Neural crest cell (in vitro differentiated cells): ENCODE results near the gene MARK4. TPM values are rescaled to one million over a fixed set of nuclear protein-coding genes. Genes with fewer than 3 reads are reported as not detected.
"Not testable (repeated sequence)": the region's sequence is repeated elsewhere in the genome, so short reads cannot be mapped to it uniquely, and the experiment has no call there.

Source experiments
- DNase-seq: peaks from one replicate; pipeline ENCODE4 v3.0.0; 2021; ENCODE audit warnings: low read depth, mixed read lengths, low spot score
- H3K27ac Mint-ChIP-seq: one replicate; pipeline ENCODE4 v1.8.0; 2021; ENCODE audit warnings: mild to moderate bottlenecking, mixed read lengths; ENCODE audit not compliant: unreplicated experiment
- H3K27me3 Mint-ChIP-seq: 2 replicates; pipeline ENCODE4 v1.8.0; 2021; ENCODE audit warnings: low read depth, mild to moderate bottlenecking, mixed read lengths
- H3K36me3 Mint-ChIP-seq: 2 replicates; pipeline ENCODE4 v1.8.0; 2021; ENCODE audit warnings: low read depth, mild to moderate bottlenecking, mixed read lengths
- H3K4me1 Mint-ChIP-seq: 2 replicates; pipeline ENCODE4 v1.8.0; 2021; ENCODE audit warnings: mixed read lengths
- H3K4me3 Mint-ChIP-seq: one replicate; pipeline ENCODE4 v1.8.0; 2021; ENCODE audit warnings: mild to moderate bottlenecking, mixed read lengths
- H3K9me3 Mint-ChIP-seq: 2 replicates; pipeline ENCODE4 v1.8.0; 2021; ENCODE audit warnings: mixed read lengths
- CTCF ChIP-seq: fragments of 200-600 bp; sonication (generic); conservative IDR thresholded peaks from 2 replicates; pipeline ENCODE4 v1.5.0; 2021; ENCODE audit warnings: antibody characterized with exemption, mild to moderate bottlenecking
- total RNA-seq: library from RNA; stranded (reverse); gene quantifications from 2 replicates; pipeline ENCODE4 v1.2.1, GENCODE V29; 2021

MARK4 gene
- total RNA-seq, 1 donor from 2014 or later = 59.8 TPM

- DNase-seq = no peak
- Mint-ChIP-seq H3K4me1 (no peaks in the 10 kb centered on the region), H3K9me3 (no peaks in the 10 kb centered on the region), H3K27ac (peak overlapping the region; percentile 35), H3K36me3 (peaks cover 2% of the 10 kb centered on the region), H3K4me3 (no peak overlapping the region), H3K27me3 (no peaks in the 10 kb centered on the region)
- TF ChIP-seq CTCF = no peak
Observed at GRCh38 chr19:45265375-45265774, 14.3 kb downstream of the MARK4 start.

- no peak for DNase-seq
- Mint-ChIP-seq H3K36me3 (peaks cover 2% of the 10 kb centered on the region), H3K4me3 (no peak overlapping the region), H3K27me3 (no peaks in the 10 kb centered on the region), H3K9me3 (no peaks in the 10 kb centered on the region), H3K4me1 (no peaks in the 10 kb centered on the region), H3K27ac (no peak overlapping the region)
- TF ChIP-seq CTCF = no peak
Observed at GRCh38 chr19:45267296-45267695, 16.2 kb downstream of the MARK4 start.

GRCh38 chr19:45269939-45270338 is 18.9 kb downstream of the MARK4 start:
- not testable (repeated sequence) for H3K27me3 Mint-ChIP-seq, DNase-seq, H3K36me3 Mint-ChIP-seq, H3K4me3 Mint-ChIP-seq, H3K9me3 Mint-ChIP-seq, H3K27ac Mint-ChIP-seq, H3K4me1 Mint-ChIP-seq

- Mint-ChIP-seq H3K9me3 (no peaks in the 10 kb centered on the region), H3K4me3 (no peak overlapping the region), H3K4me1 (peaks cover 4% of the 10 kb centered on the region), H3K36me3 (peaks cover 7% of the 10 kb centered on the region), H3K27me3 (no peaks in the 10 kb centered on the region), H3K27ac (no peak overlapping the region)
- no peak for TF ChIP-seq CTCF
- no peak for DNase-seq
Observed at GRCh38 chr19:45271098-45271734, 20.1 kb downstream of the MARK4 start.

- Mint-ChIP-seq H3K4me1 (peaks cover 4% of the 10 kb centered on the region), H3K4me3 (no peak overlapping the region), H3K27me3 (no peaks in the 10 kb centered on the region), H3K36me3 (peaks cover 8% of the 10 kb centered on the region), H3K27ac (no peak overlapping the region), H3K9me3 (no peaks in the 10 kb centered on the region)
- no peak for TF ChIP-seq CTCF
- DNase-seq = no peak
Observed at GRCh38 chr19:45271735-45272108, 20.7 kb downstream of the MARK4 start.

- Mint-ChIP-seq H3K4me3 (no peak overlapping the region), H3K27ac (no peak overlapping the region), H3K36me3 (peaks cover 8% of the 10 kb centered on the region)
Observed at GRCh38 chr19:45273521-45273855, 22.4 kb downstream of the MARK4 start.

More at GRCh38 chr19:45273521-45273855, 22.4 kb downstream of the MARK4 start:
- Mint-ChIP-seq H3K27me3 (no peaks in the 10 kb centered on the region), H3K4me1 (peaks cover 4% of the 10 kb centered on the region), H3K9me3 (no peaks in the 10 kb centered on the region)
- DNase-seq = no peak
- TF ChIP-seq CTCF = no peak
